HEK293T (cell line): ENCODE results near the gene UBE2C.
"Not testable (repeated sequence)": the region's sequence is repeated elsewhere in the genome, so short reads cannot be mapped to it uniquely, and the experiment has no call there.

ENCODE experiments used
- CTCF ChIA-PET: fragments of 350-600 bp; formaldehyde crosslinking; extraction: SDS; loops from one replicate; lab custom pipeline; 2021; ENCODE audit warnings: antibody characterized with exemption, inconsistent platforms; lab: Yijun Ruan, JAX
- POLR2A ChIA-PET: fragments of 350-600 bp; formaldehyde crosslinking; extraction: SDS; loops from one replicate; lab custom pipeline; 2020; ENCODE audit warnings: antibody characterized with exemption, inconsistent platforms; lab: Yijun Ruan, JAX
- DNase-seq: peaks from one replicate; pipeline ENCODE4 v3.0.0; 2012; ENCODE audit warnings: mixed read lengths; ENCODE audit errors: extremely low spot score
- ARNT ChIP-seq: fragments of 450-650 bp; IDR thresholded peaks from 2 replicates; pipeline ENCODE4 v1.6.1; 2017; ENCODE audit warnings: mild to moderate bottlenecking
- BHLHE40 ChIP-seq: fragments of 450-650 bp; IDR thresholded peaks from 2 replicates; pipeline ENCODE4 v1.6.1; 2016; ENCODE audit warnings: mild to moderate bottlenecking, moderate library complexity, borderline replicate concordance
- CTBP1 ChIP-seq: fragments of 450-650 bp; IDR thresholded peaks from 2 replicates; pipeline ENCODE4 v1.6.1; 2016; ENCODE audit warnings: borderline replicate concordance
- ELF4 ChIP-seq: fragments of 450-650 bp; IDR thresholded peaks from 2 replicates; pipeline ENCODE4 v1.6.1; 2017; ENCODE audit warnings: antibody characterized with exemption
- FOXA1 ChIP-seq: fragments of 450-650 bp; IDR thresholded peaks from 2 replicates; pipeline ENCODE4 v1.6.1; 2016; ENCODE audit warnings: mild to moderate bottlenecking
- FOXK2 ChIP-seq: fragments of 450-650 bp; IDR thresholded peaks from 2 replicates; pipeline ENCODE4 v1.6.1; 2016; ENCODE audit warnings: mild to moderate bottlenecking
- FOXM1 ChIP-seq: fragments of 450-650 bp; IDR thresholded peaks from 2 replicates; pipeline ENCODE4 v1.6.1; 2017; ENCODE audit warnings: mild to moderate bottlenecking, borderline replicate concordance
- HDGF ChIP-seq: fragments of 450-650 bp; IDR thresholded peaks from 2 replicates; pipeline ENCODE4 v1.6.1; 2017; ENCODE audit warnings: antibody characterized with exemption, borderline replicate concordance
- L3MBTL2 ChIP-seq: fragments of 450-650 bp; conservative IDR thresholded peaks from 2 replicates; pipeline ENCODE4 v1.6.1; 2016; ENCODE audit warnings: mild to moderate bottlenecking
- LEF1 ChIP-seq: fragments of 450-650 bp; IDR thresholded peaks from 2 replicates; pipeline ENCODE4 v1.6.1; 2017; ENCODE audit warnings: mild to moderate bottlenecking, borderline replicate concordance
- NFRKB ChIP-seq: fragments of 450-650 bp; IDR thresholded peaks from 2 replicates; pipeline ENCODE4 v1.6.1; 2016; ENCODE audit warnings: mild to moderate bottlenecking, moderate library complexity
- PKNOX1 ChIP-seq: fragments of 450-650 bp; IDR thresholded peaks from 2 replicates; pipeline ENCODE4 v1.6.1; 2016
- SP1 ChIP-seq: fragments of 450-650 bp; IDR thresholded peaks from 2 replicates; pipeline ENCODE4 v1.6.1; 2017
- SUZ12 ChIP-seq: fragments of 450-650 bp; IDR thresholded peaks from 2 replicates; pipeline ENCODE4 v1.6.1; 2016; ENCODE audit warnings: mild to moderate bottlenecking
- TARDBP ChIP-seq: fragments of 450-650 bp; IDR thresholded peaks from 2 replicates; pipeline ENCODE4 v1.6.1; 2016
- ZNF384 ChIP-seq: fragments of 450-650 bp; IDR thresholded peaks from 2 replicates; pipeline ENCODE4 v1.6.1; 2016

The UBE2C gene

DNA sequence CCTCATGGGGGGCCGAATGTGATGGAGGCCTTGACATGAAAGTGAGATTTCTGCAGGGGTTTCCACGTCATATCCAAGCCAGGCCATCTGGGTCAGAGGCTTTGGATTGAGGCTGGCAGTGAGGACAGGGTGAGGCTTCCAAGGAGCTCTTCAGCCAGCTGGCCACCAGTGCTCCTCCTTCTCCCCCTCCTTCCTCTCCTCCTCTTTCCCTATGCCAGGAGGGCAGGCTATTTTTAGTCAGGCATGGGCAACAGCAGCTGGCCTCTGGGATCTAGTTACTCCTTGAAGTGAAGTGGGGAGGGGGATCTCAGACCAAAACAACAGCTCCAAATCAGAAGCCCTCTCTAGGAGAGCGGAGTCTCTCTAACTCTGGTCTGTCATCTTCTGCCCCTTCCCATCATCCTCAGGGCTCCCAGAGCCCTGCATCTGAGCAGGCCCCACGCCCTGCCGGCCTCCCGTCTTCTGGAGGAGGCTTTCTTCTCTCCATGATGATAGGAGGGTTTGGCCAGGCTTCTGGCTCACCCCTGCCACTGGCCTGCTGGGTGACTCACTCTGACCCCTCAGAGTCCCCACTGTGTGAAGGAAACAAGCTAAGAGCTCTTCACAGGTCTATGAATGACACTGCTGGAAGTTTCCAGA lies 14.1 kb downstream of the UBE2C start:
- POLR2A ChIA-PET, result interaction anchor here (1.0 to 1.2 kb wide), 2 partner anchors 9 to 14 kb away, joined by 3 to 4 read pairs; partner anchors contain the start of gene UBE2C
- TF ChIP-seq TARDBP (no peak), ARNT (no peak), LEF1 (no peak), ZNF384 (no peak), NFRKB (no peak), SP1 (no peak), BHLHE40 (no peak), ELF4 (no peak), HDGF (no peak), FOXM1 (no peak), PKNOX1 (no peak), L3MBTL2 (no peak), FOXA1 (no peak), SUZ12 (no peak), FOXK2 (no peak), CTBP1 (no peak)
- no peak for DNase-seq
- CTCF ChIA-PET, result no interaction called here

GRCh38 chr20:45827030-45827652 lies 14.7 kb downstream of the UBE2C start, which contains the start of gene TNNC2:
TSS of gene TNNC2 (minus strand) at chr20:45827312. CDS start at chr20:45827248, 64 bp downstream.
- DNase-seq, result no peak
- POLR2A ChIA-PET, result interaction anchor here (1.2 kb wide), 1 partner anchor 9 kb away, joined by 3 read pairs; no protein-coding TSS in a partner anchor
- TF ChIP-seq HDGF (no peak), FOXK2 (no peak), TARDBP (no peak), BHLHE40 (no peak), FOXA1 (no peak), LEF1 (no peak), ELF4 (no peak), CTBP1 (no peak), ARNT (no peak)
- CTCF ChIA-PET, result no interaction called here

DNA sequence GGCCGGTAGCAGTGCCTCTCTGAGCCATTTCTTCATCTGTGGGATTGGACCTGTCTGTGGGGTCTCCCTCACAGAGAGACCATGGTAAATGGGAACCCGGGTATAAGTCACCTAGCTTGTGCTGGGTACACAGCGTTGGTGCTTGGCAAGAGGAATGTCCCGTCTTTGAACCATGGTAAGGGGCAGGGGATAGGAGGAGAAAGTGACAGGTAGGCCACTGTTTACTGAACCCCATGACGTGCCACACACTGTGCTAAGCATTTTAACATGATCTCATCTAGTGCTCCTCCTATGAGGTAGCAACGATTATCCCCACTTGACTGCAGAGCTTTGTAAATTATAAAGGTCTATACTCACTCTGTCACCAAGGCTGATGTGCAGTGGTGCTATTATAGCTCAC lies 15.3 kb downstream of the UBE2C start:
- ChIA-PET CTCF (no interaction called here), POLR2A (no interaction called here)
- no peak for TF ChIP-seq ELF4
- TF ChIP-seq SUZ12, result no peak
- no peak for TF ChIP-seq LEF1
- TF ChIP-seq FOXA1, result no peak
- no peak for TF ChIP-seq FOXM1
- TF ChIP-seq ARNT, result no peak
- no peak for DNase-seq

DNA sequence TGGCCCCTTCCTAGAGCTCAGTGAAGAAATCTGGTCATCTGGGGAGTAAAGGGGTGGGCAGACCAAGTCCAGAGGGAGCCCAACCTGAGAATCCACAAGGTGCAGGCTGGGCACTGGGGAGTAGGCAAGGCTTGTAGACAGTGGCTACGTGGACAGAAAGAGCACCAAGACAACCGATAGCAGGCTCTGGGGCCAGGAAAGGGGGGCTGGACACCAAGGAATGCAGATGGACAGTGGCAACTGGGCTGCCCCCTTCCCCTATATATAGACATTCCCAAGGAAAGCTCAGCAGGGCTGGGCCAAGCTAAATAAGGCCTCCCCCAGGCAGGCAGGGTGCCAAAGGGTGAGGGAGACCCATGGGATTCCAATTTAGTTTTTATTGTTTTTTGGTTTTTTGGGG lies 16.1 kb downstream of the UBE2C start:
- CTCF ChIA-PET, result no interaction called here
- DNase-seq, result no peak
- TF ChIP-seq HDGF, result no peak
- POLR2A ChIA-PET, result no interaction called here

DNA sequence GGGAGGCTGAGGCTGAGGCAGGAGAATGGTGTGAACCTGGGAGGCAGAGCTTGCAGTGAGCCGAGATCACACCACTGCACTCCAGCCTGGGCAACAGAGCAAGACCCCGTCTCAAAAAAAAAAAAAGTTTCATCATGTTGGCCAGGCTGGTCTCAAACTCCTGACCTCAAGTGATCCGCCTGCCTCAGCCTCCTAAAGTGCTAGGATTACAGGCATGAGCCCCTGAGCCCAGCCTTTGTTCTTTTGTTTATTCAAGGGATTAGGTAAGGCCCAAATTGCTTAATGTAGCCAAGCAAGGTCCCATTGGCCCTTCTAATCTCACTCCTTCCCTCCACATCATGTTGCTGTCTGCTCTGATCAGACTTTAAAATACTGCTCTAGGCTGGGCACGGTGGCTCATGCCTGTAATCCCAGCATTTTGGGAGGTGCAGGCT lies 17.2 kb downstream of the UBE2C start:
- DNase-seq, CTCF ChIA-PET, POLR2A ChIA-PET: not testable (repeated sequence)

GRCh38 chr20:45832619-45833018 lies 20.2 kb downstream of the UBE2C start:
- no peak for DNase-seq
- ChIA-PET CTCF (no interaction called here), POLR2A (interaction anchor here (0.8 to 2.2 kb wide), 6 partner anchors 9 to 138 kb away, joined by 4 to 10 read pairs (median 5); partner anchors contain the start of genes UBE2C and ZSWIM1)
- no peak for TF ChIP-seq HDGF
- no peak for TF ChIP-seq ZNF384
- TF ChIP-seq TARDBP, result no peak
- TF ChIP-seq PKNOX1, result no peak
- no peak for TF ChIP-seq L3MBTL2
- no peak for TF ChIP-seq BHLHE40
- no peak for TF ChIP-seq NFRKB
- TF ChIP-seq FOXA1, result no peak
- no peak for TF ChIP-seq SUZ12
- TF ChIP-seq LEF1, result no peak
- no peak for TF ChIP-seq ARNT
- TF ChIP-seq ELF4, result no peak
- no peak for TF ChIP-seq SP1
- TF ChIP-seq FOXM1, result no peak
- no peak for TF ChIP-seq CTBP1
- TF ChIP-seq FOXK2, result no peak
